HepG2 (cell line): ENCODE measurements around the gene AJM1. TPM values are rescaled to one million over a fixed set of nuclear protein-coding genes. Genes with fewer than 3 reads are reported as not detected.

Experiments
- AGO1 ChIP-seq: fragments of 200-400 bp; formaldehyde crosslinking; IDR thresholded peaks from 2 replicates; pipeline ENCODE4 v1.6.1; 2017; ENCODE audit warnings: mild to moderate bottlenecking, low read depth, low read length, moderate library complexity; ENCODE audit not compliant: poor library complexity, severe bottlenecking
- AHR ChIP-seq: IDR thresholded peaks from 2 replicates; pipeline ENCODE4 v1.6.1; 2018; ENCODE audit warnings: missing genetic modification reagents, missing compliant biosample characterization
- AKAP8 ChIP-seq: sonication (generic); formaldehyde crosslinking; IDR thresholded peaks from 2 replicates; pipeline ENCODE4 v1.5.1; 2020; ENCODE audit warnings: mild to moderate bottlenecking, missing genetic modification reagents
- ARHGAP35 ChIP-seq: sonication (generic); formaldehyde crosslinking; IDR thresholded peaks from 2 replicates; pipeline ENCODE4 v1.9.0; 2022; ENCODE audit warnings: mild to moderate bottlenecking, inconsistent platforms, moderate library complexity, missing genetic modification reagents, borderline replicate concordance
- FOSL2 ChIP-seq: sonication (generic); formaldehyde crosslinking; IDR thresholded peaks from 2 replicates; pipeline ENCODE4 v1.4.0; 2020; ENCODE audit warnings: missing genetic modification reagents
- SIN3A ChIP-seq: IDR thresholded peaks from 2 replicates; pipeline ENCODE4 v1.6.1; 2011; ENCODE audit warnings: low read depth, mild to moderate bottlenecking, control low read depth, low read length, borderline replicate concordance
- ZMYM4 ChIP-seq: sonication (generic); formaldehyde crosslinking; IDR thresholded peaks from 2 replicates; pipeline ENCODE4 v1.8.1; 2023; ENCODE audit warnings: mild to moderate bottlenecking, missing genetic modification reagents
- ZNF326 ChIP-seq: sonication (generic); formaldehyde crosslinking; IDR thresholded peaks from 2 replicates; pipeline ENCODE4 v1.4.0; 2020; ENCODE audit warnings: missing genetic modification reagents, borderline replicate concordance
- ZNF468 ChIP-seq: sonication (generic); formaldehyde crosslinking; IDR thresholded peaks from 2 replicates; pipeline ENCODE4 v1.8.0; 2022; ENCODE audit warnings: mild to moderate bottlenecking, moderate library complexity, missing genetic modification reagents
- ZNF510 ChIP-seq: sonication (generic); formaldehyde crosslinking; IDR thresholded peaks from 2 replicates; pipeline ENCODE4 v1.4.0; 2020; ENCODE audit warnings: low read depth, mild to moderate bottlenecking, missing genetic modification reagents
- ZNF563 ChIP-seq: sonication (generic); formaldehyde crosslinking; IDR thresholded peaks from 2 replicates; pipeline ENCODE4 v1.8.0; 2022; ENCODE audit warnings: mild to moderate bottlenecking, moderate library complexity, missing genetic modification reagents
- ZNF564 ChIP-seq: sonication (generic); formaldehyde crosslinking; IDR thresholded peaks from 2 replicates; pipeline ENCODE4 v1.8.1; 2023; ENCODE audit warnings: mild to moderate bottlenecking, missing genetic modification reagents
- ZSCAN21 ChIP-seq: sonication (generic); formaldehyde crosslinking; IDR thresholded peaks from 2 replicates; pipeline ENCODE4 v1.8.0; 2022; ENCODE audit warnings: mild to moderate bottlenecking, missing genetic modification reagents, moderate library complexity, borderline replicate concordance
- polyA plus RNA-seq, 8 experiments: library from polyadenylated mRNA; depleted of rRNA in 3 of 8; stranded (reverse) in 7 of 8; unstranded in 1 of 8; fragments of >200 nt; fragmentation: Illumina TruSeq in 4 of 8; extraction: Trizol in 4 of 8; gene quantifications; 2 replicates each; pipeline versions ENCODE4 v1.2.1 to v1.2.3, GENCODE V29; 2011 to 2016; ENCODE audit warnings: low read depth in 4 of 8, missing spikeins in 1 of 8, mixed read lengths in 1 of 8; ENCODE audit not compliant: insufficient read depth in 1 of 8
- total RNA-seq, 5 experiments: library from RNA; depleted of rRNA; stranded (reverse); fragments of >200 nt; fragmentation: Illumina TruSeq; extraction: Trizol; gene quantifications; 2 replicates each; pipeline ENCODE4 v1.2.3, GENCODE V29; 2016; ENCODE audit warnings: low read depth in 1 of 5
- TF ChIP-seq, protein P1 (sequence below): sonication (generic); formaldehyde crosslinking; IDR thresholded peaks from 2 replicates; pipeline ENCODE4 v1.4.0; 2020; ENCODE audit warnings: missing genetic modification reagents
- TF ChIP-seq, protein P2 (sequence below): sonication (generic); formaldehyde crosslinking; IDR thresholded peaks from 2 replicates; pipeline ENCODE4 v1.5.1; 2020; ENCODE audit warnings: mild to moderate bottlenecking, moderate library complexity, missing genetic modification reagents
- TF ChIP-seq, protein P3 (sequence below): sonication (generic); formaldehyde crosslinking; IDR thresholded peaks from 2 replicates; pipeline ENCODE4 v1.5.0; 2020; ENCODE audit warnings: missing genetic modification reagents

The AJM1 gene
- total and polyA plus RNA-seq, 2 of the 13 experiments (the other 11 are each of a cell fraction or from before 2014, with no cell fraction given), result 1.1 to 1.2 TPM

DNA sequence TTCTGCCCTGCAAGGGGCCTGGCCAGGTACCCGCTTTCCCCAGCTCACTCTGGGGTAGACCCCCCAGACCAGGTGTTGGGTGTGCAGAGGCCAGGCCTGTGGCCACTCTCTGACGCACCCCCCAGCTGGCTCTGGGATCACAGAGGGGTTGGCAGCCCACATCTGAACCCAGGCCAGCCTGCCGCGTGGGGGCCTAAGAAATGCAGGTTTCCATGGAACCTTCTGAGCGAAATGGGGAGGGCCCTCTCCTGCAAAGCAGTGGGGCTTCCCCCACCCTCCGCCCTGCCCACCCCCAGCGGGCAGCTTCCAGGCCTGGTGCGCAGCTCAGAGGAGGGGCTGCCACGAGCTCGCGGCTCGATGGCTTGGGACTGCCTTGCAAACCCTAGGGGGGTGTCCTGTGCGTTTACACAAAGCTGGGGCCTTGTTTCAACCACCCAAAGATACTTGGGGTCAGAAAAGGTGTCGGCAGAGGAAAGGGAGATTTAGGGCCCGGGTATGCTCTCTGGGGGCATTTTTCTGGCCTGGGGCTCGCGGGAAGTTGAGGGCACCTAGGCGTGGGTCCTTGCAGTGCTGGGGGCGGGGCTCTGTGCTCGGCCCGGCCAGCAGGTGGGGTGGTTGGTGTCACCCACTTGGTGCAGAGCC is 1.0 kb downstream of the AJM1 start (continued):
- TF ChIP-seq FOSL2 (CRISPR knock-in tag) (0 out of 2 replicates have a peak, but pooled peaks have one; percentile 9), ZNF563 (CRISPR knock-in tag) (peak; percentile 37; the same call in 1 of the 2 replicates), ZMYM4 (CRISPR knock-in tag) (0 out of 2 replicates have a peak, but pooled peaks have one; percentile 17), ARHGAP35 (0 out of 2 replicates have a peak, but pooled peaks have one; percentile 50), AHR (CRISPR knock-in tag) (0 out of 2 replicates have a peak, but pooled peaks have one; percentile 33), AGO1 (peak; percentile 42), ZNF510 (CRISPR knock-in tag) (0 out of 2 replicates have a peak, but pooled peaks have one; percentile 6), ZNF326 (CRISPR knock-in tag) (peak; percentile 88), SIN3A (0 out of 2 replicates have a peak, but pooled peaks have one; percentile 29), ZNF564 (CRISPR knock-in tag) (0 out of 2 replicates have a peak, but pooled peaks have one; percentile 23), ZNF468 (CRISPR knock-in tag) (peak; percentile 84; the same call in 1 of the 2 replicates), ZSCAN21 (CRISPR knock-in tag) (0 out of 2 replicates have a peak, but pooled peaks have one; percentile 38), AKAP8 (CRISPR knock-in tag) (peak; percentile 99; the same call in 1 of the 2 replicates)
- TF ChIP-seq, protein P1, sequence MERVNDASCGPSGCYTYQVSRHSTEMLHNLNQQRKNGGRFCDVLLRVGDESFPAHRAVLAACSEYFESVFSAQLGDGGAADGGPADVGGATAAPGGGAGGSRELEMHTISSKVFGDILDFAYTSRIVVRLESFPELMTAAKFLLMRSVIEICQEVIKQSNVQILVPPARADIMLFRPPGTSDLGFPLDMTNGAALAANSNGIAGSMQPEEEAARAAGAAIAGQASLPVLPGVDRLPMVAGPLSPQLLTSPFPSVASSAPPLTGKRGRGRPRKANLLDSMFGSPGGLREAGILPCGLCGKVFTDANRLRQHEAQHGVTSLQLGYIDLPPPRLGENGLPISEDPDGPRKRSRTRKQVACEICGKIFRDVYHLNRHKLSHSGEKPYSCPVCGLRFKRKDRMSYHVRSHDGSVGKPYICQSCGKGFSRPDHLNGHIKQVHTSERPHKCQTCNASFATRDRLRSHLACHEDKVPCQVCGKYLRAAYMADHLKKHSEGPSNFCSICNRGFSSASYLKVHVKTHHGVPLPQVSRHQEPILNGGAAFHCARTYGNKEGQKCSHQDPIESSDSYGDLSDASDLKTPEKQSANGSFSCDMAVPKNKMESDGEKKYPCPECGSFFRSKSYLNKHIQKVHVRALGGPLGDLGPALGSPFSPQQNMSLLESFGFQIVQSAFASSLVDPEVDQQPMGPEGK (CRISPR knock-in tag), result peak; percentile 58; the same call in 1 of the 2 replicates
- TF ChIP-seq, protein P2, sequence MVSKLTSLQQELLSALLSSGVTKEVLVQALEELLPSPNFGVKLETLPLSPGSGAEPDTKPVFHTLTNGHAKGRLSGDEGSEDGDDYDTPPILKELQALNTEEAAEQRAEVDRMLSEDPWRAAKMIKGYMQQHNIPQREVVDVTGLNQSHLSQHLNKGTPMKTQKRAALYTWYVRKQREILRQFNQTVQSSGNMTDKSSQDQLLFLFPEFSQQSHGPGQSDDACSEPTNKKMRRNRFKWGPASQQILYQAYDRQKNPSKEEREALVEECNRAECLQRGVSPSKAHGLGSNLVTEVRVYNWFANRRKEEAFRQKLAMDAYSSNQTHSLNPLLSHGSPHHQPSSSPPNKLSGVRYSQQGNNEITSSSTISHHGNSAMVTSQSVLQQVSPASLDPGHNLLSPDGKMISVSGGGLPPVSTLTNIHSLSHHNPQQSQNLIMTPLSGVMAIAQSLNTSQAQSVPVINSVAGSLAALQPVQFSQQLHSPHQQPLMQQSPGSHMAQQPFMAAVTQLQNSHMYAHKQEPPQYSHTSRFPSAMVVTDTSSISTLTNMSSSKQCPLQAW (CRISPR knock-in tag), result 0 out of 2 replicates have a peak, but pooled peaks have one; percentile 38
- TF ChIP-seq, protein P3, sequence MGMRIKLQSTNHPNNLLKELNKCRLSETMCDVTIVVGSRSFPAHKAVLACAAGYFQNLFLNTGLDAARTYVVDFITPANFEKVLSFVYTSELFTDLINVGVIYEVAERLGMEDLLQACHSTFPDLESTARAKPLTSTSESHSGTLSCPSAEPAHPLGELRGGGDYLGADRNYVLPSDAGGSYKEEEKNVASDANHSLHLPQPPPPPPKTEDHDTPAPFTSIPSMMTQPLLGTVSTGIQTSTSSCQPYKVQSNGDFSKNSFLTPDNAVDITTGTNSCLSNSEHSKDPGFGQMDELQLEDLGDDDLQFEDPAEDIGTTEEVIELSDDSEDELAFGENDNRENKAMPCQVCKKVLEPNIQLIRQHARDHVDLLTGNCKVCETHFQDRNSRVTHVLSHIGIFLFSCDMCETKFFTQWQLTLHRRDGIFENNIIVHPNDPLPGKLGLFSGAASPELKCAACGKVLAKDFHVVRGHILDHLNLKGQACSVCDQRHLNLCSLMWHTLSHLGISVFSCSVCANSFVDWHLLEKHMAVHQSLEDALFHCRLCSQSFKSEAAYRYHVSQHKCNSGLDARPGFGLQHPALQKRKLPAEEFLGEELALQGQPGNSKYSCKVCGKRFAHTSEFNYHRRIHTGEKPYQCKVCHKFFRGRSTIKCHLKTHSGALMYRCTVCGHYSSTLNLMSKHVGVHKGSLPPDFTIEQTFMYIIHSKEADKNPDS (CRISPR knock-in tag), result 0 out of 2 replicates have a peak, but pooled peaks have one; percentile 19
- TF ChIP-seq, all 625 proteins: peak for 27; not testable (repeated sequence) for 598
